GM23338 (cell line): Measurements from ENCODE around the gene MRNIP.

Experiments
- CREB1 ChIP-seq: fragments of 250-450 bp; sonication (Bioruptor Pico); IDR thresholded peaks from 2 replicates; pipeline ENCODE4 v1.5.0; 2020; ENCODE audit warnings: low read depth, mild to moderate bottlenecking, moderate library complexity
- CTCF ChIP-seq, 2 experiments: fragments of 200-600 bp in 1 of 2; sonication (generic) in 1 of 2; conservative IDR thresholded peaks; 2 replicates each; pipeline versions ENCODE4 v1.5.1 to v1.6.1; 2016 to 2017; ENCODE audit warnings: antibody characterized with exemption in 2 of 2, low read depth in 2 of 2, mild to moderate bottlenecking in 2 of 2, moderate library complexity in 1 of 2
- EZH2 ChIP-seq: fragments of 200-600 bp; sonication (generic); IDR thresholded peaks from one replicate; pipeline ENCODE4 v1.8.0; 2017; ENCODE audit warnings: antibody characterized with exemption, mild to moderate bottlenecking, low read depth; ENCODE audit not compliant: unreplicated experiment
- EZH2phosphoT487 ChIP-seq: fragments of 200-600 bp; sonication (generic); IDR thresholded peaks from one replicate; pipeline ENCODE4 v1.8.1; 2018; ENCODE audit warnings: antibody characterized with exemption; ENCODE audit not compliant: unreplicated experiment
- POLR2AphosphoS5 ChIP-seq: IDR thresholded peaks from 2 replicates; pipeline ENCODE4 v1.6.1; 2016; ENCODE audit warnings: antibody characterized with exemption, low read depth
- REST ChIP-seq: IDR thresholded peaks from one replicate; pipeline ENCODE4 v1.6.1; 2018; ENCODE audit warnings: antibody characterized with exemption; ENCODE audit not compliant: unreplicated experiment
- ZNF462 ChIP-seq: fragments of 250-450 bp; sonication (Bioruptor Pico); IDR thresholded peaks from 2 replicates; pipeline ENCODE4 v1.5.0; 2020; ENCODE audit warnings: mild to moderate bottlenecking, moderate library complexity

- no peak for TF ChIP-seq CTCF (conservative IDR thresholded peaks at IDR 0.05; ENCODE audit: low read depth in 2 of 2)
- TF ChIP-seq ZNF462 (CRISPR knock-in tag) = no peak
- TF ChIP-seq REST = no peak
- TF ChIP-seq POLR2AphosphoS5 = no peak
- no peak for TF ChIP-seq EZH2
- no peak for TF ChIP-seq EZH2phosphoT487
- TF ChIP-seq CREB1 = no peak
Measured at GRCh38 chr5:179858241-179858585, 404 bp downstream of the MRNIP start.
